Smooth muscle cell (in vitro differentiated cells): ENCODE measurements around the gene TMX2. TPM values are rescaled to one million over a fixed set of nuclear protein-coding genes. Genes with fewer than 3 reads are reported as not detected.

Experiments
- DNase-seq: peaks from one replicate; lab custom pipeline; 2025; ENCODE audit not compliant: unreplicated experiment; lab: John Stamatoyannopoulos, UW
- H2AFZ ChIP-seq: fragments of 200-600 bp; sonication (generic); 2 replicates; pipeline ENCODE4 v1.6.0; 2016; ENCODE audit warnings: antibody characterized with exemption, low read depth, mild to moderate bottlenecking
- H3F3A ChIP-seq: fragments of 200-600 bp; sonication (generic); 2 replicates; pipeline ENCODE4 v1.6.0; 2017; ENCODE audit warnings: antibody characterized with exemption, low read depth
- H3K27ac ChIP-seq: fragments of 200-600 bp; sonication (generic); 2 replicates; pipeline ENCODE4 v1.5.1; 2016; ENCODE audit warnings: low read depth, mild to moderate bottlenecking
- H3K27me3 ChIP-seq: fragments of 200-600 bp; sonication (generic); 2 replicates; pipeline ENCODE4 v1.6.1; 2016; ENCODE audit warnings: low read depth, mild to moderate bottlenecking
- H3K36me3 ChIP-seq: fragments of 200-600 bp; sonication (generic); 2 replicates; pipeline ENCODE4 v1.5.1; 2016; ENCODE audit warnings: low read depth
- H3K4me1 ChIP-seq: fragments of 200-600 bp; sonication (generic); 2 replicates; pipeline ENCODE4 v1.5.1; 2016; ENCODE audit warnings: low read depth
- H3K4me2 ChIP-seq: fragments of 200-600 bp; sonication (generic); 2 replicates; pipeline ENCODE4 v1.6.0; 2016; ENCODE audit warnings: mild to moderate bottlenecking
- H3K4me3 ChIP-seq: fragments of 200-600 bp; sonication (generic); 2 replicates; pipeline ENCODE4 v1.5.1; 2016; ENCODE audit warnings: mild to moderate bottlenecking
- H3K79me2 ChIP-seq: fragments of 200-600 bp; sonication (generic); 2 replicates; pipeline ENCODE4 v1.6.0; 2016; ENCODE audit warnings: low read depth, mild to moderate bottlenecking
- H3K9ac ChIP-seq: fragments of 200-600 bp; sonication (generic); 2 replicates; pipeline ENCODE4 v1.6.0; 2016; ENCODE audit warnings: low read depth
- H3K9me3 ChIP-seq: fragments of 200-600 bp; sonication (generic); replicated peaks from 2 replicates; pipeline ENCODE4 v1.5.1; 2016; ENCODE audit warnings: low read depth
- H4K20me1 ChIP-seq: fragments of 200-600 bp; sonication (generic); 2 replicates; pipeline ENCODE4 v1.6.0; 2016; ENCODE audit warnings: low read depth
- WGBS: methylation state at CpG from one replicate; pipeline ENCODE4 v1.1.7; 2016; ENCODE audit warnings: low lambda C conversion rate; 5-methylcytosine and 5-hydroxymethylcytosine counted together
- polyA plus RNA-seq: library from polyadenylated mRNA; unstranded; fragments of >200 nt; fragmentation: Nextera tagmentation; extraction: Ambion mirVana; gene quantifications from 2 replicates; pipeline ENCODE4 v1.2.1, GENCODE V29; 2016
- total RNA-seq: library from RNA; depleted of rRNA; stranded (reverse); fragments of >200 nt; gene quantifications from 2 replicates; pipeline ENCODE4 v1.2.3, GENCODE V29; 2014
- TF ChIP-seq, protein P1 (sequence below): fragments of 200-600 bp; sonication (generic); IDR thresholded peaks from 2 replicates; pipeline ENCODE4 v1.5.1; 2017; ENCODE audit warnings: borderline replicate concordance, mild to moderate bottlenecking, antibody characterized with exemption; ENCODE audit not compliant: insufficient read depth, poor library complexity, severe bottlenecking

The TMX2 gene, protein sequence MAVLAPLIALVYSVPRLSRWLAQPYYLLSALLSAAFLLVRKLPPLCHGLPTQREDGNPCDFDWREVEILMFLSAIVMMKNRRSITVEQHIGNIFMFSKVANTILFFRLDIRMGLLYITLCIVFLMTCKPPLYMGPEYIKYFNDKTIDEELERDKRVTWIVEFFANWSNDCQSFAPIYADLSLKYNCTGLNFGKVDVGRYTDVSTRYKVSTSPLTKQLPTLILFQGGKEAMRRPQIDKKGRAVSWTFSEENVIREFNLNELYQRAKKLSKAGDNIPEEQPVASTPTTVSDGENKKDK
- total RNA-seq (75.4 and 82.6 TPM in 2 replicates), polyA plus RNA-seq (86.6 and 87.0 TPM in 2 replicates)

GRCh38 chr11:57712256-57713150 lies at the start of gene TMX2:
Gene TMX2, plus strand, starts transcription at chr11:57712593. Its CDS starts 26 bp downstream, at chr11:57712619.
- H3K79me2 ChIP-seq, result peaks cover 71% of the 10 kb centered on the region
- peak within 1 kb of the TSS; percentile 94 for H3K27ac ChIP-seq
- H3K4me1 ChIP-seq, result peaks cover 18% of the 10 kb centered on the region
- peak within 1 kb of the TSS; percentile 64 for H2AFZ ChIP-seq
- TF ChIP-seq, protein P1, sequence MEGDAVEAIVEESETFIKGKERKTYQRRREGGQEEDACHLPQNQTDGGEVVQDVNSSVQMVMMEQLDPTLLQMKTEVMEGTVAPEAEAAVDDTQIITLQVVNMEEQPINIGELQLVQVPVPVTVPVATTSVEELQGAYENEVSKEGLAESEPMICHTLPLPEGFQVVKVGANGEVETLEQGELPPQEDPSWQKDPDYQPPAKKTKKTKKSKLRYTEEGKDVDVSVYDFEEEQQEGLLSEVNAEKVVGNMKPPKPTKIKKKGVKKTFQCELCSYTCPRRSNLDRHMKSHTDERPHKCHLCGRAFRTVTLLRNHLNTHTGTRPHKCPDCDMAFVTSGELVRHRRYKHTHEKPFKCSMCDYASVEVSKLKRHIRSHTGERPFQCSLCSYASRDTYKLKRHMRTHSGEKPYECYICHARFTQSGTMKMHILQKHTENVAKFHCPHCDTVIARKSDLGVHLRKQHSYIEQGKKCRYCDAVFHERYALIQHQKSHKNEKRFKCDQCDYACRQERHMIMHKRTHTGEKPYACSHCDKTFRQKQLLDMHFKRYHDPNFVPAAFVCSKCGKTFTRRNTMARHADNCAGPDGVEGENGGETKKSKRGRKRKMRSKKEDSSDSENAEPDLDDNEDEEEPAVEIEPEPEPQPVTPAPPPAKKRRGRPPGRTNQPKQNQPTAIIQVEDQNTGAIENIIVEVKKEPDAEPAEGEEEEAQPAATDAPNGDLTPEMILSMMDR, result no peak
- no peaks in the 10 kb centered on the region for H3K36me3 ChIP-seq
- WGBS, result under 1% methylated on average over 53 of the region's 53 CpGs
- no peaks in the 10 kb centered on the region for H3K27me3 ChIP-seq
- H3K4me2 ChIP-seq, result peak within 1 kb of the TSS; percentile 93
- H3K9me3 ChIP-seq, result no peaks in the 10 kb centered on the region
- peak within 1 kb of the TSS; percentile 95 for H3K9ac ChIP-seq
- peak; percentile 51 for DNase-seq
- peak within 1 kb of the TSS; percentile 87 for H3K4me3 ChIP-seq
- no peaks in the 10 kb centered on the region for H3F3A ChIP-seq
- no peaks in the 10 kb centered on the region for H4K20me1 ChIP-seq

DNA sequence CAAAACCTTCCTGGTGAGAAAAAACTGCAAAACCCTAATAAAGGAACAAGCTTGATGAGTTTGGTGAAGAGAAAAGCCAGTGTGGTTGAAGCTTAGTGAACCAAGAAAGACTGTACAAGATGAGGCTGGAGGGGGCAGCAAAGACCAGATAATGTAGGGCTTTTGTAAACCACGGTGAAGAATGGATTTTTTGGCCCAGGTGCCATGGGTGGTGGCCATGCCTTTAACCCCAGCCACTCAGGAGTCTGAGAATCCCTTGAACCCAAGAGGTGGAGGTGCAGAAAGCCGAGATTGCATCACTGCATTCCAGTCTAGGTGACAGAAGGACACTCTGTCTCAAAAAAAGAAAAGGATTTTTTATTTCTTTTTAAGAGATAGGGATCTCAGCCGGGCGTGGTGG lies 49.5 kb upstream of the TMX2 start:
- Histone ChIP-seq H3K27ac (no peak overlapping the region), H3K9me3 (no peaks in the 10 kb centered on the region), H3F3A (no peaks in the 10 kb centered on the region), H3K4me2 (no peak overlapping the region), H3K4me1 (peaks cover 9% of the 10 kb centered on the region), H2AFZ (no peak overlapping the region), H3K4me3 (no peak overlapping the region), H3K27me3 (no peaks in the 10 kb centered on the region), H3K79me2 (peaks cover 19% of the 10 kb centered on the region), H3K36me3 (peaks cover 12% of the 10 kb centered on the region), H4K20me1 (no peaks in the 10 kb centered on the region), H3K9ac (no peak overlapping the region)
- DNase-seq, result no peak
- TF ChIP-seq, protein P1, result peak; percentile 10
- 87% methylated on average over 4 of the region's 4 CpGs for WGBS

DNA sequence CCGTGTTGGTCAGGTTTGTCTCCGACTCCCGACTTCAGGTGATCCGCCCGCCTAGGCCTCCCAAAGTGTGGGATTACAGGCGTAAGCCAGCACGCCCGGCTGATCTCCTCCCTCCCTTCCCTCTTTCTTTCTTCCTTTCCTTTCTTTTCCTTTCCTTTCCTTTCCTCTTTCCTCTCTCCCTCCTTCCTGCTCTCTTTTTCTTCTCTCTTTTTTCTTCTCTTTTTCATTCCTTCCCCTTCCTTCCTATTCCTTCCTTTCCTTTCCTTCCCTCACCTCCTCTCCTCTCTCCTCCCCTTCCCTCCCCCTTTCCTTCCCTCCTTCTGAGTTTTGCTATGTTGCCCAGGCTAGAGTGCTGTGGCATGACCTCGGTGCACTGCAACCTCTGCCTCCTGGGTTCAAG lies 48.4 kb upstream of the TMX2 start:
- WGBS, result 96% methylated on average over 9 of the region's 9 CpGs
- Histone ChIP-seq H3K4me1 (peaks cover 5% of the 10 kb centered on the region), H3K9ac (no peak overlapping the region), H3K36me3 (peaks cover 12% of the 10 kb centered on the region), H3K27ac (no peak overlapping the region), H3K4me2 (no peak overlapping the region), H2AFZ (no peak overlapping the region), H3K27me3 (no peaks in the 10 kb centered on the region), H3F3A (no peaks in the 10 kb centered on the region), H4K20me1 (no peaks in the 10 kb centered on the region), H3K4me3 (no peak overlapping the region), H3K79me2 (peaks cover 13% of the 10 kb centered on the region), H3K9me3 (no peaks in the 10 kb centered on the region)
- DNase-seq, result no peak
- TF ChIP-seq, protein P1, result no peak
